HCT116 (cell line): ENCODE data around the gene HMG20A.

ENCODE experiments used
- EZH2phosphoT487 ChIP-seq: fragments of 200-600 bp; IDR thresholded peaks from 2 replicates; pipeline ENCODE4 v1.6.1; 2018; ENCODE audit warnings: antibody characterized with exemption, borderline replicate concordance
- JUND ChIP-seq: IDR thresholded peaks from 2 replicates; pipeline ENCODE4 v1.6.1; 2012
- POLR2A ChIP-seq: IDR thresholded peaks from 2 replicates; pipeline ENCODE4 v1.7.0; 2011; ENCODE audit warnings: borderline replicate concordance; ENCODE audit not compliant: insufficient read depth, insufficient read length; ENCODE audit errors: extremely low read depth
- POLR2AphosphoS5 ChIP-seq: IDR thresholded peaks from 2 replicates; pipeline ENCODE4 v1.6.1; 2011; ENCODE audit warnings: mild to moderate bottlenecking, low read depth, low read length, moderate library complexity
- SIN3A ChIP-seq: IDR thresholded peaks from 2 replicates; pipeline ENCODE4 v1.6.1; 2012; ENCODE audit warnings: low read depth
- ZNF274 ChIP-seq: fragments of 200-500 bp; sonication (Bioruptor generic); IDR thresholded peaks from 2 replicates; pipeline ENCODE4 v1.6.1; 2014; ENCODE audit warnings: mild to moderate bottlenecking, low read depth, low read length, inconsistent platforms
- TF ChIP-seq, protein P1 (sequence below), 3 experiments: fragments of 200-600 bp in 1 of 3; sonication (generic) in 1 of 3; IDR thresholded peaks in 2 of 3; conservative IDR thresholded peaks in 1 of 3; 2 replicates each; pipeline ENCODE4 v1.5.1; 2012 to 2017; ENCODE audit warnings: low read depth in 2 of 3, low read length in 2 of 3, antibody characterized with exemption in 1 of 3, borderline replicate concordance in 1 of 3, control low read depth in 1 of 3, mild to moderate bottlenecking in 1 of 3, mixed read lengths in 1 of 3, mixed run types in 1 of 3, moderate library complexity in 1 of 3; ENCODE audit not compliant: insufficient read depth in 1 of 3

DNA sequence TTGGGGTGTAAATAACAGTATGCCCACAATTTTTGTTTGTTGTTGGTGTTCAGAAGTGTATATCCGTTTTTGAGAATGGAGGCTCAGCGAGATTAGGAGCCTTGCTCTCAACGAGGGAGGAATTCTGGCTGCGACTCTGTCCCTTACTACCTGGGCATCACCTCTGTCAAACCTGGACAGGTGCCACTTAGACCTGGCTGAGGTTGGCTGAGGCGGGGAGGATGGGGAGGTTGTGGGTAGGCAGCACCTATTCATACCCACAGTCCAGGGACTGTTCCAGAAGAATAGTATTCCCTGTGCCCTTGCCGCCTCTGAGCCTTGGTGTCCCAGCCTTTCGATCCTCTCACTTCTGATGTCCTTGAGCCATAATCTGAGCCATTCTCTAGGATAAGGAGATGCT, 112.2 kb downstream of the HMG20A start:
- TF ChIP-seq, protein P1, sequence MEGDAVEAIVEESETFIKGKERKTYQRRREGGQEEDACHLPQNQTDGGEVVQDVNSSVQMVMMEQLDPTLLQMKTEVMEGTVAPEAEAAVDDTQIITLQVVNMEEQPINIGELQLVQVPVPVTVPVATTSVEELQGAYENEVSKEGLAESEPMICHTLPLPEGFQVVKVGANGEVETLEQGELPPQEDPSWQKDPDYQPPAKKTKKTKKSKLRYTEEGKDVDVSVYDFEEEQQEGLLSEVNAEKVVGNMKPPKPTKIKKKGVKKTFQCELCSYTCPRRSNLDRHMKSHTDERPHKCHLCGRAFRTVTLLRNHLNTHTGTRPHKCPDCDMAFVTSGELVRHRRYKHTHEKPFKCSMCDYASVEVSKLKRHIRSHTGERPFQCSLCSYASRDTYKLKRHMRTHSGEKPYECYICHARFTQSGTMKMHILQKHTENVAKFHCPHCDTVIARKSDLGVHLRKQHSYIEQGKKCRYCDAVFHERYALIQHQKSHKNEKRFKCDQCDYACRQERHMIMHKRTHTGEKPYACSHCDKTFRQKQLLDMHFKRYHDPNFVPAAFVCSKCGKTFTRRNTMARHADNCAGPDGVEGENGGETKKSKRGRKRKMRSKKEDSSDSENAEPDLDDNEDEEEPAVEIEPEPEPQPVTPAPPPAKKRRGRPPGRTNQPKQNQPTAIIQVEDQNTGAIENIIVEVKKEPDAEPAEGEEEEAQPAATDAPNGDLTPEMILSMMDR (IDR thresholded peaks at IDR 0.05 in 2 of 3, conservative IDR thresholded peaks at IDR 0.05 in 1 of 3; ENCODE audit: borderline replicate concordance in 1 of 3, insufficient read depth in 1 of 3, low read depth in 2 of 3, low read length in 2 of 3): no peak
- TF ChIP-seq SIN3A (no peak), EZH2phosphoT487 (no peak), POLR2A (no peak), POLR2AphosphoS5 (no peak), ZNF274 (no peak), JUND (no peak)
